GM12864 (cell line): ENCODE data around the gene H1-8.

Source experiments
- DNase-seq: peaks from one replicate; pipeline ENCODE4 v3.0.0-alpha.2; 2011; ENCODE audit warnings: low read depth
- H3K4me3 ChIP-seq: 2 replicates; pipeline ENCODE4 v1.5.1; 2011; ENCODE audit warnings: mild to moderate bottlenecking, low read depth, low read length, control low read depth
- CTCF ChIP-seq: IDR thresholded peaks from 2 replicates; pipeline ENCODE4 v1.5.1; 2011; ENCODE audit warnings: low read depth, mild to moderate bottlenecking, moderate library complexity, low read length, control low read depth, inconsistent platforms; ENCODE audit errors: missing control alignments

The H1-8 gene

GRCh38 chr3:129562803-129563202, 19.8 kb downstream of the H1-8 start:
- no peak for TF ChIP-seq CTCF
- H3K4me3 ChIP-seq, result no peak overlapping the region
- DNase-seq, result no peak

GRCh38 chr3:129563332-129563731, 20.4 kb downstream of the H1-8 start:
- TF ChIP-seq CTCF, result no peak
- DNase-seq, result no peak
- H3K4me3 ChIP-seq, result no peak overlapping the region

GRCh38 chr3:129563850-129564535, 21.0 kb downstream of the H1-8 start:
- TF ChIP-seq CTCF, result no peak
- DNase-seq, result no peak
- H3K4me3 ChIP-seq, result no peak overlapping the region

GRCh38 chr3:129564981-129565644, 22.1 kb downstream of the H1-8 start:
- H3K4me3 ChIP-seq, result no peak overlapping the region
- no peak for TF ChIP-seq CTCF
- DNase-seq, result no peak

- no peak for TF ChIP-seq CTCF
- no peak overlapping the region for H3K4me3 ChIP-seq
- no peak for DNase-seq
Observed at GRCh38 chr3:129565902-129566301, 22.9 kb downstream of the H1-8 start.

GRCh38 chr3:129567176-129567705, 24.3 kb downstream of the H1-8 start:
- DNase-seq, result no peak
- no peak overlapping the region for H3K4me3 ChIP-seq
- no peak for TF ChIP-seq CTCF
